Measurements from ENCODE around the gene BNIP5. TPM values are rescaled to one million over a fixed set of nuclear protein-coding genes. Genes with fewer than 3 reads are reported as not detected.

Gene BNIP5
- total RNA-seq, 3 donors from 2014 or later: 8.1 to 17.4 (median 12.6) TPM

DNA sequence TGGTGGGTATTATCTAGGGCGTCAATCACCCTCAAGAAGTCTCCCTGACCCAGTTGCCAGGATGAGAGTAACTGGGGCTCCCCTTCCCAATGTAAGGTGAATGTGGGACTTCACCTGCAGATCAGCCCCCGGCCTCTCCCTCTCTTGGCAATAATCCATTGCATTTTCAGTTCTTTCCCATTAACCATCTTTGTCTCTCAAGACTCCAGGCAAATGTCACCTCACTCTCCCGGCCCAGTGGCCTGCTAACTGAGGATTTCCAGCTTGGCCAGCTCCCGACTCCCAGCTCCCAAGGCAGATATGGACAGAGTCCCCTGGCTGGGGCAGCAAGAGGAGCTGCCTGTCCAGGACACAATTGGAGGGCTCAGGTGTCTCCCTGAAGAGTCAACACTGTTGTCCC, 43.5 kb upstream of the BNIP5 start:
- H3K9me3 ChIP-seq: no peaks in the 10 kb centered on the region
- TF ChIP-seq, protein P1, sequence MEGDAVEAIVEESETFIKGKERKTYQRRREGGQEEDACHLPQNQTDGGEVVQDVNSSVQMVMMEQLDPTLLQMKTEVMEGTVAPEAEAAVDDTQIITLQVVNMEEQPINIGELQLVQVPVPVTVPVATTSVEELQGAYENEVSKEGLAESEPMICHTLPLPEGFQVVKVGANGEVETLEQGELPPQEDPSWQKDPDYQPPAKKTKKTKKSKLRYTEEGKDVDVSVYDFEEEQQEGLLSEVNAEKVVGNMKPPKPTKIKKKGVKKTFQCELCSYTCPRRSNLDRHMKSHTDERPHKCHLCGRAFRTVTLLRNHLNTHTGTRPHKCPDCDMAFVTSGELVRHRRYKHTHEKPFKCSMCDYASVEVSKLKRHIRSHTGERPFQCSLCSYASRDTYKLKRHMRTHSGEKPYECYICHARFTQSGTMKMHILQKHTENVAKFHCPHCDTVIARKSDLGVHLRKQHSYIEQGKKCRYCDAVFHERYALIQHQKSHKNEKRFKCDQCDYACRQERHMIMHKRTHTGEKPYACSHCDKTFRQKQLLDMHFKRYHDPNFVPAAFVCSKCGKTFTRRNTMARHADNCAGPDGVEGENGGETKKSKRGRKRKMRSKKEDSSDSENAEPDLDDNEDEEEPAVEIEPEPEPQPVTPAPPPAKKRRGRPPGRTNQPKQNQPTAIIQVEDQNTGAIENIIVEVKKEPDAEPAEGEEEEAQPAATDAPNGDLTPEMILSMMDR (IDR thresholded peaks at IDR 0.05): no peak
- intact Hi-C loops (cut with DNase I, micrococcal nuclease): no loop called here
- no peaks in the 10 kb centered on the region for H3K4me1 ChIP-seq (ENCODE audit: low read depth)
- H3K4me3 ChIP-seq: no peak overlapping the region
- no peak for ATAC-seq
- no peaks in the 10 kb centered on the region for H3K36me3 ChIP-seq (ENCODE audit: low read depth)
- no peak for DNase-seq

DNA sequence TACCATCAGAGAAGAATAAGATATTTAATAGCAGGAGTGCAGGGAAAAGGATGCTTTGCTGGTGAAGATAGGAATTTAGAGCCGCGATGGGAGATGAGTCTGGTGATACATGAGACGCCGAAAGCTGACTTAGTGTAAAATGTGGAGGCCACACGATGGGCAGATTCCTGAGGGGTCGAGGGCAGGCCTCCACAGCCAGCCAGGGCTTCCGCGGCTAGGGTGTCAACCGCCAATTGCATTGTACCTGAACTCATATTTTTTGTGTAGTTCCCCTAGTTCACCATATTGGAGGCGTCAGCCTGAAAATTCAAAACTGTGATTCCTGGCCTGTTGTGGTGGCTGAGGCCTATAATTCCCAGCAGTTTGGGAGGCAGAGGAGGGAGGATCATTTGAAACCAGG, 42.2 kb upstream of the BNIP5 start:
- Histone ChIP-seq H3K9me3 (no peaks in the 10 kb centered on the region), H3K4me1 (ENCODE audit: low read depth) (no peaks in the 10 kb centered on the region), H3K4me3 (no peak overlapping the region), H3K36me3 (ENCODE audit: low read depth) (no peaks in the 10 kb centered on the region)
- ATAC-seq (no peak), DNase-seq (no peak)
- intact Hi-C loops (cut with DNase I, micrococcal nuclease): no loop called here
- TF ChIP-seq, protein P1 (IDR thresholded peaks at IDR 0.05): no peak

DNA sequence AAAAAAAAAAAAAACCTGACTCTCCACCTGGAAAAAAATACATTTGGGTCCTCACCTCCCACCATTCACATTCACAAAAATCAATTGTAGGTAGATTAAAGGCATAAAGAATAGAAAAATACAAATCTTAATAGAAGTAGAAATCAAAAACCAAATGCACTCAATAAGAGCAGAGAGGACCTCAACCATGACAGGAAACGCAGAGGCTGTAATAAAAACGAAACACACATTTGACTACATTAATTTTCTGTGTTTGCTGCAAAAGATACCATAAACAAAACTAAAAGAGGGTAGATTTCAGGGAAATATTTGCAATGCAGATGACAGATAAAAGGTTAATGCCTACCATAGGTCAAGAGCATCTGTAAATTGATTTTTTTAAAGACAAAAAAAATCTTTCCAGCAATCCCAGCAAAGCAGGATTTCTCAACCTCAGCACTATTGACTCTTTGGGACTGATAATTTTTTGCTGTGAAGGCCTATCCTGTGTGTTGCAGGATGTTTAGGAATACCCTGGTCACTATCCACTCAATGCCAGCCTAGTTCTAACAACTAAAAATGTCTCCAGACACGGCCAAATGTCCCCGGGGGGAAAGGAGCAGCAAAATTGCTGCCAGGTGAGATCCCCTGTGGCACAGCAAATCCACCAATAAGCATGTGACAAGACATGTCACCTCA, 41.7 kb upstream of the BNIP5 start:
- Histone ChIP-seq H3K36me3 (ENCODE audit: low read depth) (no peaks in the 10 kb centered on the region), H3K9me3 (no peaks in the 10 kb centered on the region), H3K4me1 (ENCODE audit: low read depth) (no peaks in the 10 kb centered on the region), H3K4me3 (no peak overlapping the region)
- ATAC-seq (no peak), DNase-seq (no peak)
- TF ChIP-seq, protein P1 (IDR thresholded peaks at IDR 0.05): no peak
- intact Hi-C loops (cut with DNase I, micrococcal nuclease): no loop called here

DNA sequence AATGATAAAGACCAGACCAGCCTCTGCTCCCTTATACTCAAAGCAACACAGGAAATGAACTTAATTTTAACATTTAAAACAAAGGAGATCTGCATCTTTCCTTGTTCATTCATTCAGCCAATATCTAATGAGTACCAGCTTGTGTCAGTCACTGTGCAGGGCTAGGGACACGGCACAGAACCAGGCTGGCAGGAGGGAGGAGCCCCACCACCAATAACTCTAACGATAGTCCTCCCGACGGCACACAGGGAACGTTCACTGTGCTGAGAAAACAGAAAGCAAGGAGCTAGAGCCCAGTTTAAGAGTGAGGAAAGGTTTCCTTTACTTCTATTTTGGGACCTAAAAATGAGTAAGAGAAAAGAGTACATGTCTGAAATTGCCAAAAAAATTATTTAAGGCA, 40.9 kb upstream of the BNIP5 start:
- Histone ChIP-seq H3K9me3 (no peaks in the 10 kb centered on the region), H3K36me3 (ENCODE audit: low read depth) (no peaks in the 10 kb centered on the region), H3K4me1 (ENCODE audit: low read depth) (no peaks in the 10 kb centered on the region), H3K4me3 (no peak overlapping the region)
- TF ChIP-seq, protein P1 (IDR thresholded peaks at IDR 0.05): no peak
- intact Hi-C loops (cut with DNase I, micrococcal nuclease): no loop called here
- DNase-seq (no peak), ATAC-seq (no peak)

DNA sequence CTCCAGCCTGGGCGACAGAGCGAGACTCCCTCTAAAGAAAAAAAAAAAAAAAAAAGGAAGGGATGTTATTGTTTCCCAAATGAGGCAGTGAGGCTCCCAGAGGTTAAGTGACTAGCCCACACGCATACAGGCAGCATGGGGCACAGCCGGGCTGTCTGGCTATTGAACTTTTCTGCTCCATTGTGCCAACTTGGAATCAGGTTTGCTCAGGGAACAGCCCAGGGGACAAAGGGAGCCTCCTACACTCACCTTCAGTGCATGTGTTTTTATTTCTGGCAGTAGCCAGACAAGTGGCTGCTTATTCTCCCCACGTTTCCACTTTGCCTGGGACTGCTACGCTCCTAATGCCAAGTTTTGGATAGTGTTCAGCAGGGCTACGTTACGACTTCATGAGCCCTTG, 40.1 kb upstream of the BNIP5 start:
- Histone ChIP-seq H3K36me3 (ENCODE audit: low read depth) (no peaks in the 10 kb centered on the region), H3K9me3 (no peaks in the 10 kb centered on the region), H3K4me3 (no peak overlapping the region), H3K4me1 (ENCODE audit: low read depth) (no peaks in the 10 kb centered on the region)
- no peak for ATAC-seq
- no peak for DNase-seq
- intact Hi-C loops (cut with DNase I, micrococcal nuclease): no loop called here
- TF ChIP-seq, protein P1 (IDR thresholded peaks at IDR 0.05): no peak

DNA sequence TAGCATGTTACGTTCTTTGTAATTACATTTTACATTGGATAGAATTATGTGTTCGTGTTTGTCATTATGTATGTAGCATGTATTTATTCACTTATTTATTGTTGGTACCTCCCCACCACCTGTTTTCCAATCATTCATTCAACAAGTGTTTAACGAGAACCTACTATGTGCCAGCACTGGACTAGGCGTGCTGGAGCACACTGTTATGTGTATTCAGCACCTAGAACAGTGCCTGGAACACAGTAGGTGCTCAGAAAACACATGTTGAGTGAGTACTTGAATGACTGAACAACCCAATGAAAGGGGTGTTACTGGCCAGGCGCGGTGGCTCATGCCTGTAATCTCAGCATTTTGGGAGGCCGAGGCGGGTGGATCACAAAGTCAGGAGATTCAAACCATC, 39.5 kb upstream of the BNIP5 start:
- intact Hi-C loops (cut with DNase I, micrococcal nuclease): no loop called here
- no peak for ATAC-seq
- Histone ChIP-seq H3K9me3 (no peaks in the 10 kb centered on the region), H3K4me3 (no peak overlapping the region), H3K4me1 (ENCODE audit: low read depth) (no peaks in the 10 kb centered on the region), H3K36me3 (ENCODE audit: low read depth) (no peaks in the 10 kb centered on the region)
- DNase-seq: no peak
- TF ChIP-seq, protein P1 (IDR thresholded peaks at IDR 0.05): no peak
